ENCODE data around the gene RBM47.
A peak's percentile ranks its signal among the peaks of the same experiment; 100 is the strongest.

Gene RBM47

GRCh38 chr4:40629401-40630334, at the start of gene RBM47:
Gene RBM47, minus strand, starts transcription at chr4:40629864. Its CDS starts 190,971 bp downstream, at chr4:40438893.
- Histone ChIP-seq H3K4me1 (peaks cover 0 to 53% (median 16%) of the 10 kb centered on the region in 10 experiments; a peak in 11 of 20 replicates), H3K4me2 (peak within 1 kb of the TSS in 8 of 11 experiments; percentile 38 to 98 (median 66); a peak in 15 of 22 replicates), H3K4me3 (peak within 1 kb of the TSS in 9 of 10 experiments; percentile 11 to 77 (median 50); a peak in 14 of 20 replicates), H3K36me3 (peaks cover 0 to 28% (median 0%) of the 10 kb centered on the region in 11 experiments; a peak in 3 of 22 replicates), H4K20me1 (no peaks in the 10 kb centered on the region), H3K27me3 (peaks cover 5 to 61% (median 56%) of the 10 kb centered on the region in 11 experiments; a peak in 20 of 22 replicates), H3K27ac (peak within 1 kb of the TSS in 5 of 11 experiments; percentile 30 to 91 (median 58); a peak in 8 of 22 replicates), H3K9ac (peak within 1 kb of the TSS in 5 of 11 experiments; percentile 26 to 94 (median 71); a peak in 9 of 22 replicates), H3K9me3 (replicated peaks in 1 of 11) (peaks cover 0 to 34% (median 15%) of the 10 kb centered on the region in 11 experiments; a peak in 14 of 22 replicates)
- TF ChIP-seq Cebpa-rat (IDR thresholded peaks at IDR 0.05), result no peak

- H3K27me3 ChIP-seq, result no peaks in the 10 kb centered on the region
- H3K9ac ChIP-seq, result no peak overlapping the region
- H3K4me3 ChIP-seq, result no peak overlapping the region
- peaks cover 0 to 69% (median 14%) of the 10 kb centered on the region in 10 experiments; a peak in 16 of 20 replicates for H3K4me1 ChIP-seq
- no peaks in the 10 kb centered on the region for H3K36me3 ChIP-seq
- TF ChIP-seq Cebpa-rat (IDR thresholded peaks at IDR 0.05), result no peak
- H3K9me3 ChIP-seq (replicated peaks in 1 of 11), result no peaks in the 10 kb centered on the region
- no peaks in the 10 kb centered on the region for H4K20me1 ChIP-seq
- H3K4me2 ChIP-seq, result no peak overlapping the region; a peak in 1 of 22 replicates
- no peak overlapping the region for H3K27ac ChIP-seq
Observed at GRCh38 chr4:40678421-40678820, 48.8 kb upstream of the RBM47 start.

- H3K27me3 ChIP-seq, result no peaks in the 10 kb centered on the region
- H4K20me1 ChIP-seq, result no peaks in the 10 kb centered on the region
- H3K4me1 ChIP-seq, result peaks cover 9 to 73% (median 23%) of the 10 kb centered on the region in 10 experiments; a peak in 18 of 20 replicates
- no peak for TF ChIP-seq Cebpa-rat (IDR thresholded peaks at IDR 0.05)
- H3K36me3 ChIP-seq, result no peaks in the 10 kb centered on the region
- no peak overlapping the region for H3K9ac ChIP-seq
- H3K9me3 ChIP-seq (replicated peaks in 1 of 11), result no peaks in the 10 kb centered on the region
- peak overlapping the region in 2 of 11 experiments; percentile 88; a peak in 3 of 22 replicates for H3K27ac ChIP-seq
- H3K4me3 ChIP-seq, result no peak overlapping the region
- H3K4me2 ChIP-seq, result peak overlapping the region in 3 of 11 experiments; percentile 70 to 85 (median 73); a peak in 7 of 22 replicates
Observed at GRCh38 chr4:40675166-40675565, 45.5 kb upstream of the RBM47 start.

- Histone ChIP-seq H3K27ac (peak overlapping the region; percentile 64 to 88 (median 75); a peak in 21 of 22 replicates), H3K4me3 (no peak overlapping the region), H3K27me3 (no peaks in the 10 kb centered on the region), H3K4me1 (peaks cover 9 to 67% (median 26%) of the 10 kb centered on the region in 10 experiments; a peak in 18 of 20 replicates), H3K9ac (peak overlapping the region in 10 of 11 experiments; percentile 36 to 73 (median 56); a peak in 17 of 22 replicates), H4K20me1 (no peaks in the 10 kb centered on the region), H3K4me2 (peak overlapping the region; percentile 27 to 85 (median 55); a peak in 20 of 22 replicates), H3K36me3 (no peaks in the 10 kb centered on the region), H3K9me3 (replicated peaks in 1 of 11) (no peaks in the 10 kb centered on the region)
- peak in 6 of 11 experiments; percentile 21 to 77 (median 37); a peak in 5 of 22 replicates for TF ChIP-seq Cebpa-rat (IDR thresholded peaks at IDR 0.05)
Observed at GRCh38 chr4:40672528-40673522, 43.2 kb upstream of the RBM47 start.

- Histone ChIP-seq H3K4me2 (no peak overlapping the region), H3K36me3 (no peaks in the 10 kb centered on the region), H3K27me3 (no peaks in the 10 kb centered on the region), H3K9ac (no peak overlapping the region), H3K9me3 (replicated peaks in 1 of 11) (no peaks in the 10 kb centered on the region), H3K4me3 (no peak overlapping the region), H3K27ac (no peak overlapping the region), H3K4me1 (peaks cover 9 to 56% (median 27%) of the 10 kb centered on the region in 10 experiments; a peak in 18 of 20 replicates), H4K20me1 (no peaks in the 10 kb centered on the region)
- no peak for TF ChIP-seq Cebpa-rat (IDR thresholded peaks at IDR 0.05)
Observed at GRCh38 chr4:40669504-40669903, 39.8 kb upstream of the RBM47 start.

- Histone ChIP-seq H3K27me3 (no peaks in the 10 kb centered on the region), H3K9ac (no peak overlapping the region), H4K20me1 (no peaks in the 10 kb centered on the region), H3K9me3 (replicated peaks in 1 of 11) (no peaks in the 10 kb centered on the region), H3K4me3 (no peak overlapping the region), H3K4me2 (no peak overlapping the region), H3K27ac (no peak overlapping the region), H3K36me3 (no peaks in the 10 kb centered on the region), H3K4me1 (peaks cover 0 to 33% (median 3%) of the 10 kb centered on the region in 10 experiments; a peak in 9 of 20 replicates)
- no peak for TF ChIP-seq Cebpa-rat (IDR thresholded peaks at IDR 0.05)
Observed at GRCh38 chr4:40665842-40666241, 36.2 kb upstream of the RBM47 start.

GRCh38 chr4:40662962-40663604, 33.4 kb upstream of the RBM47 start:
- H3K27me3 ChIP-seq, result no peaks in the 10 kb centered on the region
- H3K27ac ChIP-seq, result no peak overlapping the region
- no peaks in the 10 kb centered on the region for H3K36me3 ChIP-seq
- H3K9ac ChIP-seq, result no peak overlapping the region; a peak in 1 of 22 replicates
- TF ChIP-seq Cebpa-rat (IDR thresholded peaks at IDR 0.05), result no peak
- H4K20me1 ChIP-seq, result no peaks in the 10 kb centered on the region
- H3K4me3 ChIP-seq, result no peak overlapping the region
- H3K9me3 ChIP-seq (replicated peaks in 1 of 11), result no peaks in the 10 kb centered on the region
- H3K4me2 ChIP-seq, result peak overlapping the region in 2 of 11 experiments; percentile 4 to 39; a peak in 3 of 22 replicates
- peaks cover 0 to 22% (median 3%) of the 10 kb centered on the region in 10 experiments; a peak in 9 of 20 replicates for H3K4me1 ChIP-seq

- Histone ChIP-seq H3K4me1 (peaks cover 0 to 14% (median 1%) of the 10 kb centered on the region in 10 experiments; a peak in 10 of 20 replicates), H4K20me1 (no peaks in the 10 kb centered on the region), H3K36me3 (no peaks in the 10 kb centered on the region), H3K9ac (no peak overlapping the region), H3K27ac (no peak overlapping the region), H3K9me3 (replicated peaks in 1 of 11) (no peaks in the 10 kb centered on the region), H3K4me2 (no peak overlapping the region), H3K27me3 (no peaks in the 10 kb centered on the region), H3K4me3 (no peak overlapping the region)
- no peak for TF ChIP-seq Cebpa-rat (IDR thresholded peaks at IDR 0.05)
Observed at GRCh38 chr4:40661803-40662202, 32.1 kb upstream of the RBM47 start.
